Lower lobe of right lung (tissue), 2 donors: Measurements from ENCODE around the gene KCNQ1. TPM values are rescaled to one million over a fixed set of nuclear protein-coding genes. Genes with fewer than 3 reads are reported as not detected.

Experiments used
- ATAC-seq, 2 donors: fragments of 200-7000 bp; cut with Tn5 transposase; one replicate each; pipeline ENCODE4 v1.9.1; 2020 to 2022; ENCODE audit warnings: mild to moderate bottlenecking in 2 of 2, moderate library complexity in 2 of 2
- DNase-seq: peaks from one replicate; pipeline ENCODE4 v3.0.0-alpha.2; 2020
- H3K27ac ChIP-seq: fragments of 200-600 bp; one replicate; pipeline ENCODE4 v1.8.0; 2022
- H3K27me3 ChIP-seq: fragments of 200-600 bp; one replicate; pipeline ENCODE4 v1.8.0; 2022; ENCODE audit warnings: low read depth
- H3K36me3 ChIP-seq: fragments of 200-600 bp; one replicate; pipeline ENCODE4 v1.8.0; 2022; ENCODE audit warnings: mild to moderate bottlenecking
- H3K4me1 ChIP-seq: fragments of 200-600 bp; one replicate; pipeline ENCODE4 v1.8.0; 2022
- H3K4me3 ChIP-seq: fragments of 200-600 bp; one replicate; pipeline ENCODE4 v1.8.0; 2022; ENCODE audit warnings: mild to moderate bottlenecking
- H3K9me3 ChIP-seq: fragments of 200-600 bp; one replicate; pipeline ENCODE4 v1.8.0; 2022
- CTCF ChIP-seq: fragments of 200-600 bp; IDR thresholded peaks from one replicate; pipeline ENCODE4 v1.8.0; 2022; ENCODE audit warnings: antibody characterized with exemption, mild to moderate bottlenecking
- intact Hi-C: fragments of 100-400 bp; cut with DNase I; formaldehyde crosslinking; loops from one replicate; pipeline ENCODE4 v1.11.0; 2022
- total RNA-seq: library from RNA; stranded (reverse); fragmentation: NEBNext Ultra II Directional; extraction: Animal tissue kit (Norgen Biotek cat#: 25700); gene quantifications from one replicate; pipeline ENCODE4 v1.2.1, GENCODE V29; 2021
- donor health status: DM: no; HTN: yes; CAD: no; lungs with severe emphysema.

KCNQ1 gene
- total RNA-seq, 1 donor from 2014 or later = 51.0 TPM

- Histone ChIP-seq H3K27me3 (peaks cover 22% of the 10 kb centered on the region), H3K27ac (peak overlapping the region; percentile 31)
Observed at GRCh38 chr11:2863276-2863618, 418.4 kb downstream of the KCNQ1 start.

GRCh38 chr11:2864901-2865300, 420.1 kb downstream of the KCNQ1 start:
- DNase-seq = no peak
- H3K4me1 ChIP-seq = peaks cover 13% of the 10 kb centered on the region
- H3K27ac ChIP-seq = no peak overlapping the region
- no peaks in the 10 kb centered on the region for H3K9me3 ChIP-seq
- TF ChIP-seq CTCF = no peak
- no peaks in the 10 kb centered on the region for H3K36me3 ChIP-seq
- peaks cover 38% of the 10 kb centered on the region for H3K27me3 ChIP-seq
- intact Hi-C loops = no loop called here
- ATAC-seq = peak in 1 of 2 donors; percentile 11
- no peak overlapping the region for H3K4me3 ChIP-seq

More at GRCh38 chr11:2863276-2863618, 418.4 kb downstream of the KCNQ1 start:
- no peak overlapping the region for H3K4me3 ChIP-seq
- H3K4me1 ChIP-seq = peaks cover 6% of the 10 kb centered on the region
- no peaks in the 10 kb centered on the region for H3K9me3 ChIP-seq
- ATAC-seq = no peak
- intact Hi-C loops = no loop called here
- no peaks in the 10 kb centered on the region for H3K36me3 ChIP-seq
- no peak for TF ChIP-seq CTCF
- no peak for DNase-seq

- DNase-seq (no peak), ATAC-seq (no peak)
- peaks cover 17% of the 10 kb centered on the region for H3K4me1 ChIP-seq
- peaks cover 50% of the 10 kb centered on the region for H3K27me3 ChIP-seq
- no peak for TF ChIP-seq CTCF
- H3K9me3 ChIP-seq = no peaks in the 10 kb centered on the region
- intact Hi-C loops = no loop called here
- no peak overlapping the region for H3K27ac ChIP-seq
- H3K36me3 ChIP-seq = no peaks in the 10 kb centered on the region
- no peak overlapping the region for H3K4me3 ChIP-seq
Observed at GRCh38 chr11:2865922-2866577, 421.2 kb downstream of the KCNQ1 start.

- DNase-seq (no peak), ATAC-seq (no peak)
- TF ChIP-seq CTCF = no peak
- Histone ChIP-seq H3K27me3 (peaks cover 43% of the 10 kb centered on the region), H3K4me3 (no peak overlapping the region), H3K36me3 (no peaks in the 10 kb centered on the region), H3K27ac (no peak overlapping the region), H3K4me1 (peaks cover 20% of the 10 kb centered on the region), H3K9me3 (no peaks in the 10 kb centered on the region)
- intact Hi-C loops = no loop called here
Observed at GRCh38 chr11:2867142-2867541, 422.3 kb downstream of the KCNQ1 start.

GRCh38 chr11:2867722-2868505, 423.1 kb downstream of the KCNQ1 start:
- ATAC-seq = no peak
- DNase-seq = no peak
- peaks cover 40% of the 10 kb centered on the region for H3K27me3 ChIP-seq

More at GRCh38 chr11:2867722-2868505, 423.1 kb downstream of the KCNQ1 start:
- Histone ChIP-seq H3K4me3 (peak overlapping the region; percentile 36), H3K27ac (no peak overlapping the region), H3K36me3 (no peaks in the 10 kb centered on the region), H3K4me1 (peaks cover 19% of the 10 kb centered on the region), H3K9me3 (no peaks in the 10 kb centered on the region)
- intact Hi-C loops = no loop called here
- TF ChIP-seq CTCF = no peak
